ENCODE results near the gene OSBPL10. TPM values are rescaled to one million over a fixed set of nuclear protein-coding genes. Genes with fewer than 3 reads are reported as not detected.

The OSBPL10 gene
- total RNA-seq, 1 experiment from 2014 or later: 48.0 TPM

GRCh38 chr3:31779514-31779913 lies 201.5 kb downstream of the OSBPL10 start:
- BruUV-seq (replicated peaks): no TSS peak
- POLR2A ChIA-PET (ENCODE audit: unreplicated experiment): no interaction called here
- H2AFZ ChIP-seq (ENCODE audit: low read length): no peak overlapping the region
- no peaks in the 10 kb centered on the region for H3K36me3 ChIP-seq (ENCODE audit: low read depth, low read length)
- ATAC-seq (peak; percentile 36), DNase-seq (peak; percentile 18)
- H3K4me1 ChIP-seq (ENCODE audit: insufficient read depth, low read length): peaks cover 19% of the 10 kb centered on the region
- no peaks in the 10 kb centered on the region for H3K9me2 ChIP-seq (replicated peaks; ENCODE audit: low read length)
- 0 out of 2 replicates have a peak, but pooled peaks cover 10% of the 10 kb centered on the region for H3K79me2 ChIP-seq (ENCODE audit: low read length)
- H3K4me2 ChIP-seq (ENCODE audit: low read length): no peak overlapping the region
- H4K20me1 ChIP-seq (ENCODE audit: low read length): no peaks in the 10 kb centered on the region
- no peak for TF ChIP-seq CTCF (conservative IDR thresholded peaks at IDR 0.05; ENCODE audit: low read depth, low read length)
- no peak for TF ChIP-seq EZH2 (IDR thresholded peaks at IDR 0.05; ENCODE audit: low read length, unreplicated experiment)
- TF ChIP-seq EZH2phosphoT487 (IDR thresholded peaks at IDR 0.05; ENCODE audit: borderline replicate concordance, low read length): no peak
- H3K9me3 ChIP-seq (ENCODE audit: low read length): no peaks in the 10 kb centered on the region
- no peaks in the 10 kb centered on the region for H3K27me3 ChIP-seq (ENCODE audit: low read length)
- H3K9ac ChIP-seq (ENCODE audit: low read length): no peak overlapping the region
- intact Hi-C loops (cut with micrococcal nuclease): loop anchor here (5.0 kb wide), 1 partner anchor 188 kb away; no protein-coding TSS in a partner anchor
- no peaks in the 10 kb centered on the region for H3F3A ChIP-seq (ENCODE audit: low read length, unreplicated experiment)
- H3K4me3 ChIP-seq (ENCODE audit: low read length): no peak overlapping the region
- no peak overlapping the region for H3K27ac ChIP-seq (ENCODE audit: low read length)
- CTCF ChIA-PET: no interaction called here

- intact Hi-C loops (cut with micrococcal nuclease): loop anchor here (5.0 kb wide), 1 partner anchor 189 kb away; no protein-coding TSS in a partner anchor
- Histone ChIP-seq H3K27ac (ENCODE audit: low read length) (peak overlapping the region; percentile 34), H2AFZ (ENCODE audit: low read length) (no peak overlapping the region), H3K9me2 (replicated peaks; ENCODE audit: low read length) (no peaks in the 10 kb centered on the region), H3K9me3 (ENCODE audit: low read length) (no peaks in the 10 kb centered on the region), H3K9ac (ENCODE audit: low read length) (no peak overlapping the region), H4K20me1 (ENCODE audit: low read length) (no peaks in the 10 kb centered on the region), H3K27me3 (ENCODE audit: low read length) (no peaks in the 10 kb centered on the region), H3K4me2 (ENCODE audit: low read length) (no peak overlapping the region), H3K36me3 (ENCODE audit: low read depth, low read length) (no peaks in the 10 kb centered on the region), H3K4me3 (ENCODE audit: low read length) (no peak overlapping the region), H3F3A (ENCODE audit: low read length, unreplicated experiment) (no peaks in the 10 kb centered on the region), H3K79me2 (ENCODE audit: low read length) (0 out of 2 replicates have a peak, but pooled peaks cover 10% of the 10 kb centered on the region), H3K4me1 (ENCODE audit: insufficient read depth, low read length) (peaks cover 19% of the 10 kb centered on the region)
- peak; percentile 7 for DNase-seq
- BruUV-seq (replicated peaks): no TSS peak
- no peak for TF ChIP-seq EZH2phosphoT487 (IDR thresholded peaks at IDR 0.05; ENCODE audit: borderline replicate concordance, low read length)
- TF ChIP-seq CTCF (conservative IDR thresholded peaks at IDR 0.05; ENCODE audit: low read depth, low read length): no peak
- no peak for TF ChIP-seq EZH2 (IDR thresholded peaks at IDR 0.05; ENCODE audit: low read length, unreplicated experiment)
- CTCF ChIA-PET: no interaction called here
- POLR2A ChIA-PET (ENCODE audit: unreplicated experiment): interaction anchor here (0.7 kb wide), 1 partner anchor 240 kb away, joined by 5 read pairs; no protein-coding TSS in a partner anchor
- no peak for ATAC-seq
Observed at GRCh38 chr3:31777887-31778286, 203.2 kb downstream of the OSBPL10 start.

GRCh38 chr3:31777092-31777491 lies 204.0 kb downstream of the OSBPL10 start:
- no peak for TF ChIP-seq EZH2phosphoT487 (IDR thresholded peaks at IDR 0.05; ENCODE audit: borderline replicate concordance, low read length)
- TF ChIP-seq CTCF (conservative IDR thresholded peaks at IDR 0.05; ENCODE audit: low read depth, low read length): no peak
- BruUV-seq (replicated peaks): no TSS peak
- H3K9ac ChIP-seq (ENCODE audit: low read length): no peak overlapping the region
- no peaks in the 10 kb centered on the region for H3K9me2 ChIP-seq (replicated peaks; ENCODE audit: low read length)
- DNase-seq (peak; percentile 56), ATAC-seq (peak; percentile 82)
- CTCF ChIA-PET: interaction anchor here (0.7 kb wide), 2 partner anchors 52 to 260 kb away, joined by 3 read pairs; no protein-coding TSS in a partner anchor
- POLR2A ChIA-PET (ENCODE audit: unreplicated experiment): no interaction called here
- H2AFZ ChIP-seq (ENCODE audit: low read length): no peak overlapping the region
- H3K79me2 ChIP-seq (ENCODE audit: low read length): 0 out of 2 replicates have a peak, but pooled peaks cover 10% of the 10 kb centered on the region
- H3F3A ChIP-seq (ENCODE audit: low read length, unreplicated experiment): no peaks in the 10 kb centered on the region
- H3K27me3 ChIP-seq (ENCODE audit: low read length): no peaks in the 10 kb centered on the region
- H3K9me3 ChIP-seq (ENCODE audit: low read length): no peaks in the 10 kb centered on the region
- peaks cover 19% of the 10 kb centered on the region for H3K4me1 ChIP-seq (ENCODE audit: insufficient read depth, low read length)
- H3K4me2 ChIP-seq (ENCODE audit: low read length): no peak overlapping the region
- no peaks in the 10 kb centered on the region for H4K20me1 ChIP-seq (ENCODE audit: low read length)
- peak overlapping the region; percentile 34 for H3K27ac ChIP-seq (ENCODE audit: low read length)
- H3K36me3 ChIP-seq (ENCODE audit: low read depth, low read length): no peaks in the 10 kb centered on the region
- intact Hi-C loops (cut with micrococcal nuclease): loop anchor here (5.0 kb wide), 1 partner anchor 190 kb away; no protein-coding TSS in a partner anchor
- H3K4me3 ChIP-seq (ENCODE audit: low read length): no peak overlapping the region

Data from PC-3 (cell line).